Kidney capillary endothelial cell (primary cell): ENCODE measurements around the gene GGPS1.
"Not testable (repeated sequence)": the region's sequence is repeated elsewhere in the genome, so short reads cannot be mapped to it uniquely, and the experiment has no call there.

Experiments used
- DNase-seq: peaks from one replicate; pipeline ENCODE4 v3.0.0-alpha.2; 2018; ENCODE audit warnings: low spot score

The GGPS1 gene

GRCh38 chr1:235339746-235340145 lies 11.4 kb downstream of the GGPS1 start:
- no peak for DNase-seq

- DNase-seq = no peak
Observed at GRCh38 chr1:235341334-235341733, 13.0 kb downstream of the GGPS1 start.

GRCh38 chr1:235342039-235342438 lies 13.7 kb downstream of the GGPS1 start:
- no peak for DNase-seq

DNA sequence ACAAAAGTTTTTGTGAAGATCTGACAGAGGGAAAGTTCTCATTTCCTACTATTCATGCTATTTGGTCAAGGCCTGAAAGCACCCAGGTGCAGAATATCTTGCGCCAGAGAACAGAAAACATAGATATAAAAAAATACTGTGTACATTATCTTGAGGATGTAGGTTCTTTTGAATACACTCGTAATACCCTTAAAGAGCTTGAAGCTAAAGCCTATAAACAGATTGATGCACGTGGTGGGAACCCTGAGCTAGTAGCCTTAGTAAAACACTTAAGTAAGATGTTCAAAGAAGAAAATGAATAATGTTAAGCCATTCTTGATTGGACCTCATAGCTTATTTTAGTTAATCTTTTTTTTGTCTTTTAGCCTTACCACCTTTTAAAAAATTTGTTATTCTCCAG lies 14.1 kb downstream of the GGPS1 start:
- DNase-seq = no peak

DNA sequence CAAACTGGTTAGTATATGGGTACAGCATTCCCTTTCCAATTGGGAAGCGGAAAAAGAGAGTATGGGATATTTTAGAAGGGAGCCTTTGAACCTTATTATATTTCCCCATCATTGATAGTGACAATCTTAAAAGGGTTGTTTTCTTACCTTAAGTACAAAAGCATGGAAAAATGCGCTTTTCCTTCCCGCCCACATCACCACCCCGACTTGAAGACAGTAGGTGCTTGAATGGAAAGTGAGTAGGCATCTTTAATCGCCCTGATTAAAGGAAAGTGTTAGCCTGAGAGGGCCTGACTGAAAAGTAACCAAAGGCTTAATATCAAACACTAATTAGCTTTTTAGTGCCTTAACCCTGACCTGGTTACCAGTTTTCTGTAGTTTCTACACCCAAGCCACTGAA lies 15.4 kb downstream of the GGPS1 start:
- no peak for DNase-seq

- no peak for DNase-seq
Observed at GRCh38 chr1:235351441-235351840, 23.1 kb downstream of the GGPS1 start.

DNA sequence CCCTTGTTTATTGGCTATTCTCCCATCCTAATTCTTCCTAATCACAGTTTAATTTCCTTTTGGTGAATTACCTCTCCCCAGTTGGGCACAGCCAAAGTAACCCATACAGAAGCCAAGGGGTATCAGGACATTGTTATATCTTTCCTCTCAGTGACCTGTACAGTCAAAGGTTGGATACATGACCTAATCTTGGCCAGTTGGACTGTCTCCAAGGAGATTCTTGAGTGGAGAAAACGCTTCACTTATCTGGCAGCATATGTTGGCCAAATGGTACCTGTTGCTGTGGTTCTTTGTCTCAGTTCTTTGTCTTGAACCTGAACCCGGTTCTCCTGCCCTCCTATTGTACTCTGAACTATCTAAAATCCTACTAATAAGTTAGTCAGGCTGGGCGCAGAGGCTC lies 23.5 kb downstream of the GGPS1 start:
- no peak for DNase-seq

DNA sequence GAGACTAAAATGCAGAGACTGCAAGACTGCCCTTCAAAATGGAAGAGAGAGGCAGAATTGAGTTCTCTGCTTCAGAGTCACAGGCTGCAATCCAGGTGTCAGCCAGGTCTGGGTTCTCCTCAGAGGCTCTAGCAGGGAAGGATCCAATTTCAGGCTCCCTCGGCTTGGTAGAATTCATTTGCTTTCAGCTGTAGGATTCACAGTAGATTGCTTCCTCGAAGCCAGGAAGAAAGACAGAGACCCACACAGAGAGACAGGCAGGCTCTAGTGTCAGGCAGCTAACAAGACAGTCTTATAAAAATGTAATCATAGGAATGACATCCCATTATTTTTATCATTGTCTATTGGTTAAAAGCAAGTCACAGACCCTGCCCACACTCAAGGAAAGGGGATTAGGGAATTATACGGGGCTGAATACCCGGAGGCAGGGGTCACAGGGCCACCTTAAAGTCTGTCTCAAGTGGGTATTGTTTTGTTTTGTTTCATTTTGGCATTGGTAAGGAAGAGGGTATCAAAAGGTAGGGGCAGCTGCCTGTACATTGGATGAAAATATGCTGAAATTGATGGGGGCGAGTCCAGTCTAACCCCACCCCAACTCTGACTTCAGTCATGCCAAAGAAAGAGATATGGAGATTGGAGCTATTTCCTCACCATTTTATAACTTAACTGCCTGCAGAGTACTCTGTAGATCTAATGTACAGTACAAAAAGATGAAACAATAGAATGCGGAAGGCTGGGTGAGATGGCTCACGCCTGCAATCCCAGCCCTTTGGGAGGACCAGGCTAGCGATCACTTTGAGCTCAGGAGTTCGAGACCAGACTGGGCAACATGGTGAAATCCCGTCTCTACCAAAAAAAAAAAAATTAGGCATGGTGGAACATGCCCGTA lies 29.4 kb downstream of the GGPS1 start:
- DNase-seq = no peak

DNA sequence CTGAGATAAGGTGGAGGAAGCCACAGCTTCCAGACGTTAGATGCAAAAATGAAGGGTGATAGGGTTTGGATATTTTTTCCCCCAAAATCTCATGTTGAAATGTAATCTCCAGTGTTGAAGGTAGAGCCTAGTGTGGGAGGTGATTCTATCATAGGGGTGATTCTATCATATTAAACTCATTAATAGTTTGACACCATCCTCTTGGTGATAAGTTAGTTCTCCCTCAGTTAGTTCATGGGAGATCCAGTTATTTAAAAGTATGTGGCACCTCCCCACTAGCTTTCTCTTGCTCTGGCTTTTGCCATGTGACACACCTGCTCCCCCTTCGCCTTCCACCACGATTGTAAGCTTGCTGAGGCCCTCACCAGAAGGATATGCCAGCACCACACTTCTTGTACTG lies 30.5 kb downstream of the GGPS1 start:
- no peak for DNase-seq

DNA sequence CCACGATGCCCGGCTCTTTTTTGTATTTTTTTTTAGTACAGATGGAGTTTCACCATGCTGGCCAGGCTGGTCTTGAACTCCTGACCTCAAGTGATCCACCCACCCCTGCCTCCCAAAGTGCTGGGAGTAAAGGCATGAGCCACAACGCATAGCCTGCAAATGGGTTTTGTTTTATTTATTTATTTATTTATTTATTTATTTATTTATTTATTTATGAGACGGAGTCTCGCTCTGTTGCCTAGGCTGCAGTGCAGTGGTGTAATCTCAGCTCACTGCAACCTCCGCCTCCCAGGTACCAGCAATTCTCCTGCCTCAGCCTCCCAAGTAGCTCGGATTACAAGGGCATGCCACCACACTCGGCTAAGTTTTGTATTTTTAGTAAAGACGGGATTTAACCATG lies 35.8 kb downstream of the GGPS1 start:
- DNase-seq = not testable (repeated sequence)

DNA sequence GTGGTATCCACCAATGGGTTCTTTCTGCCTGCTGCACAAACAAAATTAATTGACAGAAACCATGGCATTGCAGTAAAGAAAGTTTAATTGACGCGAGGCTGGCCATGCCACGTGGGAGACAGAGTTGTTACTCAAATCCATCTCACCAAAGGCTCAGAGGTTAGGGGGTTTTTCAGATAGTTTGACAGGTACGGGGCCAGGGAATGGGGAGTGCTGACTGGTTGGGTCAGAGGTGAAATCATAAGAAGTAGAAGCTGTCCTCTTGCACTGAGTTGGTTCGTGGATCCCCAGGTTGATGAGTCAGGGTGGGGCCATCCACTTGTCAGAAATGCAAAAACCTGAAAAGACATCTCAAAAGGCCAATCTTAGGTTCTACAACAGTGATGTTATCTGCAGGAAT lies 37.9 kb downstream of the GGPS1 start:
- DNase-seq = no peak

DNA sequence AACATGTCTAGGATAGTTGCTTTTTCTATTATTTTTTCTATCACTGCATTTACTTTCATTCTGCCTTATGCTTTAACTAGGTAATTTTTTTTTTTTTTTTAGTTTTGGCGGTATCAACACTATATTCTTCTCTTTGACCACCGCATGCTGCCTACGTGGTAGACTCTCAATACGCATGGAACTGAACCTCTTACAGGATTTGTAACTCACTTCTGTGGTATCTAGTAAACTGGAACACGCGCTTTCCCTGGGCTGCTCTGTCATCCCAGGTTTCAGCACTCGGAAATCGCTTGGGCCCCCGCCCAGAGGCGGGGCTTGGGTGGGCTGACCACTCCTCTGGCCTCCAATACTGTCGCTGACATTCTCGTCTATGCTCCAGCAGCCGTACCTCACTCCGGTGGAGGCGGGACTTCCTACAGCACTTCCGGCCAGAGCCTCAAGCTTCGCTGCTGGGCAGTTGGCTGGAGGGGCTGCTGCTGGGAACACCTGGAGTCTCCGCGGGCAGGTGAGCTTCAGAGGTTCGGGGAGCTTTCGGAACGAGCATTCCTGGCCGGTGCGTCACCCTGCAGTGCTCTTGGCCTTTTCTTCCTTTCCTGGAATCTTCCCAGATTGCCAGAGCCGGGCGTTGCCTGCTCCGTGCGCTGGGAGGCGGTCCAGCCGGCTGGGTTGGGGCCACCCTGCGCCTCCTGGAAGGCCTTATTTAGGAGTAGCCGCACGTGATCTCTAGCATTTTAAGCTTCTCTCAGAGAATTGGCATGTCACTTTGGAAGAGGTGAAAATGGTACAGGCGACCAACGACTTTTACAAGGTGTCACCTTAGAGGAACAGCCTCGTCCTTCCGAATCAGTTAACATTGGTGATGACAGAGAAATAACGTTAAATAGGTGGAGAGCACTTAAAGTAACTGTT lies 38.9 kb downstream of the GGPS1 start, which contains the start of gene TBCE:
Gene TBCE, plus strand, starts transcription at position 428 of the 909 bp plus-strand sequence. CDS start 12,623 bp downstream, outside the sequence.
- DNase-seq = peak; percentile 98

- DNase-seq = no peak
Observed at GRCh38 chr1:235368428-235368827, 40.1 kb downstream of the GGPS1 start.

DNA sequence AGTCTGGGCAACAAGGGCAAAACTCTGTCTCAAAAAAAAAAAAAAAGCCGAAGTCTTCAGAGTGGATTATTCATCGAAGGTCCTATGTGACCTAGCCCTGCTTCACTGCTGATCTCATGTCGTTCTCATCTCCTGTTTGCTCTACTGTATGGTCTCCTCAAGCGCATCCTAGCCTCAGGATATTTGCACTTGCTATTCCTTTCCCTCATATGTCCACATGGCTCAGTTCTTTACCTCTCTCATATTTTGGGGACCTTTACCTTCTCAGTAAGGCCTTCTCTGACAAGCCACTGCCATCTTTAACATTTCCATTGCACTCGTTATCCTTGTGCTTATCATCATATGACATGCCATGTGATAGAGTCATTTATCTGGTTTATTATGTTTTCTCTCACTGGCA lies 41.4 kb downstream of the GGPS1 start:
- no peak for DNase-seq

DNA sequence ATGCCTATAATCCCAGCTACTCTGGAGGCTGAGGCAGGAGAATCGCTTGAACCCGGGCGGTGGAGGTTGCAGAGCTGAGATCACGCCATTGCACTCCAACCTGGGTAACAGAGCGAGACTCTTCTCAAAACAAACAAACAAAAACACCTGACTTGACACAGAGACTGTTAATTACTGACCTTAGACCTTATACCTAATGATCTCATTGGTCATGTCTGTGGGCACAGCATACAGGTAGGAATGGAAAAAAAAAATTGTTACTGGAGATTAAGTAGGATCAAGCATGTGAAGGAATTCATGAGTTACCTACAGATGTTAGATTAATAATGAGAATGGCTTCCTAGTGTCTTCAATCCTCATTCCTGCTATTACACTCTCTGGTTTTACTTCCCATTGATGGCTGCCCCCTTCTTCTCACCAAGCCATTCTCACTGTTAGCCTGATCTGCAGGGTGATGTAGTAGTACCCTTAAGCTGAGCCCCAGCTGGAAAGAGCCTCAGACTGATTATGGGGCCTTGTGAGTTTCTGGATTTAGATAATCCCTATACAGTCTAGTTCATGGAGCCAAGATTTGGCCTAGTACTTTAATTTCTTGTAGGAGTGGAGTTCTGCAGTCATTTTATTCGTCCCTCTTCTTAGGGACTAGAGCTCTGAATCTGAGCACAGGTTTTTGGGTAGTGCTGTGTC lies 47.7 kb downstream of the GGPS1 start:
- DNase-seq = no peak

DNA sequence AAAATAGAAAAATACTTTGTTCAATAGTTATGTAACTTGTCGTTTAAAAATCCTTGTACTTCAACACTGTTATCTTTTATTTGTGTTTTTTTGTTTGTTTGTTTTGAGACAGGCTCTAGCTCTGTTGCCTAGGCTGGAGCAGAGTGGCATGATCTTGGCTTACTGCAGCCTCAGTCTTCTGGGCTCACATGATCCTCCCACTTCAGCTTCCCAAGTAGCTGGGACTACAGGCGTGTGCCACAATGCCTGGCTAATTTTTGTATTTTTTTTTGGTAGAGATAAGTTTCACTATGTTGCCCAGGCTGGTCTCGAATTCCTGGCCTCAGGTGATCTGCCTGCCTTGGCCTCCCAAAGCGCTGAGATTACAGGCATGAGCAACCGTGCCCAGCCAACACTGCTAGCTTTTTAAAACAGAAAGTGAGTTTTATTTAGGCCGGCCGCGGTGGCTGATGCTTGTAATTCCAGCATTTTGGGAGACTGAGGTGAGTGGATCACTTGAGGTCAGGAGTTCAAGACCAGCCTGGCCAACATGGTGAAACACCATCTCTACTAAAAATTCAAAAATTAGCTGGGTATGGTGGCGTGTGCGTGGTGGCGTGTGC lies 49.9 kb downstream of the GGPS1 start:
- not testable (repeated sequence) for DNase-seq

DNA sequence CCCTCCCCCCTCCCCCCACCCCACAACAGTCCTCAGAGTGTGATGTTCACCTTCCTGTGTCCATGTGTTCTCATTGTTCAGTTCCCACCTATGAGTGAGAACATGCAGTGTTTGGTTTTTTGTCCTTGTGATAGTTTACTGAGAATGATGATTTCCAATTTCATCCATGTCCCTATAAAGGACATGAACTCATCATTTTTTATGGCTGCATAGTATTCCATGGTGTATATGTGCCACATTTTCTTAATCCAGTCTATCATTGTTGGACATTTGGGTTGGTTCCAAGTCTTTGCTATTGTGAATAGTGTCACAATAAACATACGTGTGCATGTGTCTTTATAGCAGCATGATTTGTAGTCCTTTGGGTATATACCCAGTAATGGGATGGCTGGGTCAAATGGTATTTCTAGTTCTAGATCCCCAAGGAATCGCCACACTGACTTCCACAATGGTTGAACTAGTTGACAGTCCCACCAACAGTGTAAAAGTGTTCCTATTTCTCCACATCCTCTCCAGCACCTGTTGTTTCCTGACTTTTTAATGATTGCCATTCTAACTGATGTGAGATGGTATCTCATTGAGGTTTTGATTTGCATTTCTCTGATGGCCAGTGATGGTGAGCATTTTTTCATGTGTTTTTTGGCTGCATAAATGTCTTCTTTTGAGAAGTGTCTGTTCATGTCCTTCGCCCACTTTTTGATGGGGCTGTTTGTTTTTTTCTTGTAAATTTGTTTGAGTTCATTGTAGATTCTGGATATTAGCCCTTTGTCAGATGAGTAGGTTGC lies 53.8 kb downstream of the GGPS1 start:
- DNase-seq = not testable (repeated sequence)

DNA sequence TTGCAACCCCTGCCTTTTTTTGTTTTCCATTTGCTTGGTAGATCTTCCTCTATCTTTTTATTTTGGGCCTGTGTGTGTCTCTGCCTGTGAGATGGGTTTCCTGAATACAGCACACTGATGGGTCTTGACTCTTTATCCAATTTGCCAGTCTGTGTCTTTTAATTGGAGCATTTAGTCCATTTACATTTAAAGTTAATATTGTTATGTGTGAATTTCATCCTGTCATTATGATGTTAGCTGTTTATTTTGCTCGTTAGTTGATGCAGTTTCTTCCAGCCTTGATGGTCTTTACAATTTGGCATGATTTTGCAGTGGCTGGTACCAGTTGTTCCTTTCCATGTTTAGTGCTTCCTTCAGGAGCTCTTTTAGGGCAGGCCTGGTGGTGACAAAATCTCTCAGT lies 57.3 kb downstream of the GGPS1 start:
- not testable (repeated sequence) for DNase-seq

DNA sequence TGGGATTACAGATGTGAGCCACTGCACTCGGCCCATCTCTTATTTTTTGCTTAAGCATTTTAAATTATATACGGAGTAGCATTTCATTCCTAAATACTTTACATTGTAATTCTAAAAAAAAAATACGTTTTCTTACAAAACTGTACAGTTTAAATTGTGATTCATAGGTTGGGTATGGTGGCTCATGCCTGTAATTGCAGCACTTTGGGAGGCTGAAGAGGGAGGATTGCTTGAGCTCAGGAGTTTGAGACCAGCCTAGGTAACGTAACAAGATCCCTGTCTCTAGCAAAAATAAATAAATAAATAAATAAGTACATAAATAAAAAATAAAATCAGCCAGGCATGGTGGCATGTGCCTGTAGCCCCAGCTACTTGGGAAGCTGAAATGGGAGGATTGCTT lies 63.5 kb downstream of the GGPS1 start:
- no peak for DNase-seq
